Smooth muscle cell (in vitro differentiated cells): ENCODE results near the gene DGKI. TPM values are rescaled to one million over a fixed set of nuclear protein-coding genes. Genes with fewer than 3 reads are reported as not detected.
A peak's percentile ranks its signal among the peaks of the same experiment; 100 is the strongest.

ENCODE experiments used
- DNase-seq: peaks from one replicate; lab custom pipeline; 2025; ENCODE audit not compliant: unreplicated experiment; lab: John Stamatoyannopoulos, UW
- H2AFZ ChIP-seq: fragments of 200-600 bp; sonication (generic); 2 replicates; pipeline ENCODE4 v1.6.0; 2016; ENCODE audit warnings: antibody characterized with exemption, low read depth, mild to moderate bottlenecking
- H3F3A ChIP-seq: fragments of 200-600 bp; sonication (generic); 2 replicates; pipeline ENCODE4 v1.6.0; 2017; ENCODE audit warnings: antibody characterized with exemption, low read depth
- H3K27ac ChIP-seq: fragments of 200-600 bp; sonication (generic); 2 replicates; pipeline ENCODE4 v1.5.1; 2016; ENCODE audit warnings: low read depth, mild to moderate bottlenecking
- H3K27me3 ChIP-seq: fragments of 200-600 bp; sonication (generic); 2 replicates; pipeline ENCODE4 v1.6.1; 2016; ENCODE audit warnings: low read depth, mild to moderate bottlenecking
- H3K36me3 ChIP-seq: fragments of 200-600 bp; sonication (generic); 2 replicates; pipeline ENCODE4 v1.5.1; 2016; ENCODE audit warnings: low read depth
- H3K4me1 ChIP-seq: fragments of 200-600 bp; sonication (generic); 2 replicates; pipeline ENCODE4 v1.5.1; 2016; ENCODE audit warnings: low read depth
- H3K4me2 ChIP-seq: fragments of 200-600 bp; sonication (generic); 2 replicates; pipeline ENCODE4 v1.6.0; 2016; ENCODE audit warnings: mild to moderate bottlenecking
- H3K4me3 ChIP-seq: fragments of 200-600 bp; sonication (generic); 2 replicates; pipeline ENCODE4 v1.5.1; 2016; ENCODE audit warnings: mild to moderate bottlenecking
- H3K79me2 ChIP-seq: fragments of 200-600 bp; sonication (generic); 2 replicates; pipeline ENCODE4 v1.6.0; 2016; ENCODE audit warnings: low read depth, mild to moderate bottlenecking
- H3K9ac ChIP-seq: fragments of 200-600 bp; sonication (generic); 2 replicates; pipeline ENCODE4 v1.6.0; 2016; ENCODE audit warnings: low read depth
- H3K9me3 ChIP-seq: fragments of 200-600 bp; sonication (generic); replicated peaks from 2 replicates; pipeline ENCODE4 v1.5.1; 2016; ENCODE audit warnings: low read depth
- H4K20me1 ChIP-seq: fragments of 200-600 bp; sonication (generic); 2 replicates; pipeline ENCODE4 v1.6.0; 2016; ENCODE audit warnings: low read depth
- WGBS: methylation state at CpG from one replicate; pipeline ENCODE4 v1.1.7; 2016; ENCODE audit warnings: low lambda C conversion rate; 5-methylcytosine and 5-hydroxymethylcytosine counted together
- polyA plus RNA-seq: library from polyadenylated mRNA; unstranded; fragments of >200 nt; fragmentation: Nextera tagmentation; extraction: Ambion mirVana; gene quantifications from 2 replicates; pipeline ENCODE4 v1.2.1, GENCODE V29; 2016
- total RNA-seq: library from RNA; depleted of rRNA; stranded (reverse); fragments of >200 nt; gene quantifications from 2 replicates; pipeline ENCODE4 v1.2.3, GENCODE V29; 2014
- TF ChIP-seq, protein P1 (sequence below): fragments of 200-600 bp; sonication (generic); IDR thresholded peaks from 2 replicates; pipeline ENCODE4 v1.5.1; 2017; ENCODE audit warnings: borderline replicate concordance, mild to moderate bottlenecking, antibody characterized with exemption; ENCODE audit not compliant: insufficient read depth, poor library complexity, severe bottlenecking

Gene DGKI
- total and polyA plus RNA-seq, 2 experiments from 2014 or later: 2.5 to 6.2 TPM

DNA sequence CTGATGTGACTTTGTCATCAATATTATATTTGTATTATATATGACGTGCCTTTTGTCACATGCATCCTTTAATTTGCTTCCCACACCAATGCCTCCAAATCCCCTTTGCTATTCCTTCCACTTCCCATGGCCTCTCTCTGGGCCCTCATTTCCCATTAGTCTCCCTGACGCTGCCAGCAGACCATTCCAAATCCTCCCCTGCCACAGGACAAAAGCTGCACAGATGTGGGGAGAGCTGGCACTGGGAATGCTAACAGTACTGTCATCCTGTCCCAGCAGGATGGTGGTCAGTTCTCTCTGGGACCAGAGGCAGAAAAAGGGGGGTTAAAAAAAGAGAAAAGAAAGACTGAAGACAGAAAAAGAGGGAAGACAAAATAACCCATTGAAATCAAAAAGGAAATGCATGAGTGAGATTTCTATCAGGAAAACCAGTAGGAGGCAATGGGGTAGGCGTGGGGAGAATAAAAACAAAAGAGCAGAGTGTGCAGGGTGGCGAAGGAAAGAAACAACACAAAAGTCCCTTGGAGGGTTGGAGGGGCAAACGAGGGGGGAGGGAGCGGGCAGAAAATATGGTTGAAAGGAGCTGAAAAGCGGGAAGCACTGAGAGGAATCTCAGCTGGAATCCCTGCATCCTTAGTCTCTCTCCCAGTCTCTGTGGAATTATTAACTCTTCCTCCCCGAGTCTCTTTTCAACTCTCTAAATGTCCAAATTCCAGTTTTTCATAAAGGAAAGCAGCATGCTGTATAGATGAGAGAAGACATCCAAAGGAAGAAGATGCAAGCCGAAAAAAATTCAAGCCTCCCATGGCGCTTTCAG lies 444.0 kb downstream of the DGKI start:
- WGBS: 38% methylated on average over 10 of the region's 10 CpGs
- Histone ChIP-seq H3K27ac (no peak overlapping the region), H3K4me3 (no peak overlapping the region), H3K9ac (no peak overlapping the region), H3F3A (no peaks in the 10 kb centered on the region), H2AFZ (no peak overlapping the region), H3K9me3 (no peaks in the 10 kb centered on the region), H4K20me1 (no peaks in the 10 kb centered on the region), H3K4me2 (no peak overlapping the region), H3K27me3 (no peaks in the 10 kb centered on the region), H3K79me2 (no peaks in the 10 kb centered on the region), H3K36me3 (no peaks in the 10 kb centered on the region), H3K4me1 (peaks cover 42% of the 10 kb centered on the region)
- TF ChIP-seq, protein P1, sequence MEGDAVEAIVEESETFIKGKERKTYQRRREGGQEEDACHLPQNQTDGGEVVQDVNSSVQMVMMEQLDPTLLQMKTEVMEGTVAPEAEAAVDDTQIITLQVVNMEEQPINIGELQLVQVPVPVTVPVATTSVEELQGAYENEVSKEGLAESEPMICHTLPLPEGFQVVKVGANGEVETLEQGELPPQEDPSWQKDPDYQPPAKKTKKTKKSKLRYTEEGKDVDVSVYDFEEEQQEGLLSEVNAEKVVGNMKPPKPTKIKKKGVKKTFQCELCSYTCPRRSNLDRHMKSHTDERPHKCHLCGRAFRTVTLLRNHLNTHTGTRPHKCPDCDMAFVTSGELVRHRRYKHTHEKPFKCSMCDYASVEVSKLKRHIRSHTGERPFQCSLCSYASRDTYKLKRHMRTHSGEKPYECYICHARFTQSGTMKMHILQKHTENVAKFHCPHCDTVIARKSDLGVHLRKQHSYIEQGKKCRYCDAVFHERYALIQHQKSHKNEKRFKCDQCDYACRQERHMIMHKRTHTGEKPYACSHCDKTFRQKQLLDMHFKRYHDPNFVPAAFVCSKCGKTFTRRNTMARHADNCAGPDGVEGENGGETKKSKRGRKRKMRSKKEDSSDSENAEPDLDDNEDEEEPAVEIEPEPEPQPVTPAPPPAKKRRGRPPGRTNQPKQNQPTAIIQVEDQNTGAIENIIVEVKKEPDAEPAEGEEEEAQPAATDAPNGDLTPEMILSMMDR: no peak
- no peak for DNase-seq

DNA sequence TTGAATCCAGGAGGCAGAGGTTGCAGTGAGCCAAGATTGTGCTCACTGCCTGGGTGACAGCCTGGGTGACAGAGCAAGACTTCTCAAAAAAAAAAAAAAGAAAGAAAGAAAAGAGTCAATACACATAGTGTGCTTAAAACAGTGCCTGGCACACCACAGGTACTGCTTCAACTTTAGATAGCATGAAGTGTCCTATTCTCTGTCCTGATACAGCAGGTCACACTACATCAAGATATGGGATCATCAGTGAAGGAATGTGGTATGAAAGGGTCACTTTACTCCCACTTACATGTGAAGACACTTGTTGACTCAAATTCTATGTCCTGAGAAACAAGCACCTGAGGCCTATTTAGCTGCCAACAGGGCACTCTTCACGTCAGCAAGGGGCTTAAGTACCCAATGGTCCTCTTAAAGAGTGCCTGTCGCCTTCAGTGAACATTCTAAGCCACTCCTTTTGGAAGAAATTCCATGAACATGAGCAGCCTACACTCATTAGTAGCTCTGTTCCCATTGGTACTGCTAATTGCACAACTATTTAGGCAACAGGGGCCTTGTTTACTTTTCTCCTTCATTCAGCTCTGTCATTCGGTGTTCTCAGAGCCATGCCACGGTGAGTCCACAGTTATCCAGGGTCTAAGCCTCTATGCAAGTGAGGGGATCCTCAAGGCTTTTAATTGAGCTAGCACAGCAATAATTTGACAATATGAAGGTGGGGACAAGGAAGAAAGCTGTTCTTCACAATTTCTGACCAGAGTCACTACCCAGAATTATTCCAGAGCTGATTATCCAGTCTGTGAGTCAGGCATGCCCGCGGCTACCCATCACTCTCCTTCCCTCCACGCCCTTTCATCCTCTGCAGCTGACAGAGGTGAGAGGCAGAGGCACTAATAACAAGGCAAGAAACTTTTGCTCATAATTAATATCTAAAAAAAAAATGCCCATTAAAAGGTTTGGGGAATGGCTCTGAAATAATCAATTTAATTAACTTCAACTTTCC lies 446.6 kb downstream of the DGKI start:
- Histone ChIP-seq H4K20me1 (no peaks in the 10 kb centered on the region), H3F3A (no peaks in the 10 kb centered on the region), H3K9ac (no peak overlapping the region), H3K27ac (peak overlapping the region; percentile 60), H3K4me1 (peaks cover 42% of the 10 kb centered on the region), H3K79me2 (no peaks in the 10 kb centered on the region), H3K4me3 (no peak overlapping the region), H3K9me3 (no peaks in the 10 kb centered on the region), H3K36me3 (no peaks in the 10 kb centered on the region), H3K4me2 (peak overlapping the region; percentile 26), H2AFZ (peak overlapping the region; percentile 58), H3K27me3 (no peaks in the 10 kb centered on the region)
- TF ChIP-seq, protein P1: no peak
- no peak for DNase-seq
- 59% methylated on average over 7 of the region's 7 CpGs for WGBS

DNA sequence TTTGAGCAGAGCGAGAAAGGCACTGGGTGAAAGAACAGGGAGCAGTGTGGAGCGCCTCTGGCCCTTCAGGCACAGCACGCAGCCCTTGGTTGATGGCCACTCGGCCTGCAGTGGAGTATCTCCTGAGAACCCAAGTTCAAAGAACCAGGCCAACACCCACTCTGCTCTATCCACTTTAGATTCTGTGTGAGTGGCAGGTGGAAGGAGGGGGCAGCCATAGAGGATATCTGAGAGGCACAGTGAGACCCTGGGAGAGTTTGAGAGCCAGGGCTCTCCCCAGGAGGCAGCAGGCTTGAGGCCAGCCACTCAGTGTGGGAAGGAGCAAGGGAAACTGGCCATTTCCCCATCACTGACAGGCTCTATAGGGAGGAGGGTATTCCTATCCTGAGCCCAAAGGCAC lies 450.7 kb downstream of the DGKI start:
- TF ChIP-seq, protein P1: no peak
- Histone ChIP-seq H3K79me2 (no peaks in the 10 kb centered on the region), H3K4me2 (no peak overlapping the region), H3K27me3 (no peaks in the 10 kb centered on the region), H3K9me3 (no peaks in the 10 kb centered on the region), H3K4me1 (peaks cover 12% of the 10 kb centered on the region), H4K20me1 (no peaks in the 10 kb centered on the region), H3K27ac (no peak overlapping the region), H3F3A (no peaks in the 10 kb centered on the region), H3K9ac (no peak overlapping the region), H3K4me3 (no peak overlapping the region), H3K36me3 (no peaks in the 10 kb centered on the region), H2AFZ (no peak overlapping the region)
- no peak for DNase-seq
- WGBS: 98% methylated on average over 4 of the region's 4 CpGs
